Activated naive CD8-positive, alpha-beta T cell treated with anti-CD3 and anti-CD28 coated beads, Interleukin-2, amount 50 U/mL, for 24 hours (primary cell): ENCODE measurements around the gene CABLES2.

Experiments used
- ATAC-seq: fragments of 150-1000 bp; cut with Tn5 transposase; one replicate; pipeline ENCODE4 v1.10.0; 2021
- DNase-seq: peaks from one replicate; pipeline ENCODE4 v3.0.0; 2021
- H3K27ac Mint-ChIP-seq: one replicate; pipeline ENCODE4 v1.8.0; 2021; ENCODE audit warnings: mild to moderate bottlenecking, mixed read lengths
- H3K27me3 Mint-ChIP-seq: one replicate; pipeline ENCODE4 v1.8.0; 2021; ENCODE audit warnings: mixed read lengths
- H3K36me3 Mint-ChIP-seq: one replicate; pipeline ENCODE4 v1.8.0; 2021; ENCODE audit warnings: low read depth, mixed read lengths
- H3K4me1 Mint-ChIP-seq: one replicate; pipeline ENCODE4 v1.8.0; 2021; ENCODE audit warnings: mixed read lengths
- H3K4me3 Mint-ChIP-seq: one replicate; pipeline ENCODE4 v1.8.0; 2021; ENCODE audit warnings: mild to moderate bottlenecking, moderate library complexity, mixed read lengths
- H3K9me3 Mint-ChIP-seq: one replicate; pipeline ENCODE4 v1.8.0; 2021; ENCODE audit warnings: mixed read lengths

The CABLES2 gene

DNA sequence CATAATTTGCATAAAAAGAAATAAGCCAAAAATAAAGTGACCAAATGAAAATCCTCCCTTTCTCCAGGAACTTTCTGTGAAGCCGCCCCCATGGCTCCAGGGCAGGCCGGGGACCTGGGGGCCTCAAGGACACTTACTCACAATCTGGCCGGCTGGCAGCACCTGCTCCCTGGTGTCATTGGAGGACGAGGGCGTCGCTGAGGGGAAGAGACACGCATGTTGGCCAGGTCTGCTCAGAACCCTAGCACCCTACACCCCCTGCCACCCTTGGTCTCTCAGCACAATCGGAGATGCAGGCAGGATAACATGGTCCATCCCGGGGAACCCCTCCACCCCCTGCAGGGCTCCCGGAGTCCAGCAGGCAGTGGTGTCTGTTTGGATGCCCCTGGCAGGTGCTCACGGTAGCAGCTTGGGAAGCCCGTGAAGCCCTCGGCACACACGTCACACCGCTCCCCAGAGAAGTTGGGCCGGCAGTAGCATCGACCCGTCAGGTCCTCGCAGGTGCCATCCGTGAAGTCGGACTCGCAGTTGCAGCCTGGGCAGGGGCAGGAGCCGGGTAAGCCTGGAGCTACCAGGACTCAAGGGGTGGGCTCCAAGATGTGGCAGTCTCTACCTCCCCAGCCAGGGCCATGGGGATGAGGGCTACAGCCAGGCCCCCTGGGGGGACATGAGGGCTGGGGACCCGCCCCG, 61.3 kb downstream of the CABLES2 start:
- Mint-ChIP-seq H3K4me3 (no peak overlapping the region), H3K27me3 (no peaks in the 10 kb centered on the region), H3K4me1 (peaks cover 1% of the 10 kb centered on the region), H3K9me3 (peaks cover 8% of the 10 kb centered on the region), H3K27ac (no peak overlapping the region), H3K36me3 (peaks cover 5% of the 10 kb centered on the region)
- ATAC-seq (no peak), DNase-seq (no peak)

DNA sequence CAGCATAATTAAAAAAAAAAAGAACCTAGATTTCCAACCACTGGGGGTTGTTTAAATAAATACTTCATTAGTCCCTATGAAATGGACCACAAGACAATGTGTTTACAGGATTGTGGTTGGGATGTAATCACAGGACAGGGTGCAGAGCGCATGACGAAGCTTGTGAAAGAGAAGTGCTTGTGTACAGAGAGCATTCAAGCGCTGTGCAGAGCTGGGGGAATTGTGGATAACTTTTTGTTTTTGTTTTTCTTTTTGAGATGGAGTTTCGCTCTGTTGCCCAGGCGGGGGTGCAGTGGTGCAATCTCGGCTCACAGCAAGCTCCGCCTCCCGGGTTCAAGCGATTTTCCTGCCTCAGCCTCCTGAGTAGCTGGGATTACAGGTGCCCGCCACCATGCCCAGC, 62.3 kb downstream of the CABLES2 start:
- Mint-ChIP-seq H3K27ac (no peak overlapping the region), H3K4me3 (no peak overlapping the region), H3K4me1 (peaks cover 4% of the 10 kb centered on the region), H3K36me3 (peaks cover 5% of the 10 kb centered on the region), H3K9me3 (peaks cover 8% of the 10 kb centered on the region), H3K27me3 (peaks cover 3% of the 10 kb centered on the region)
- ATAC-seq: no peak
- no peak for DNase-seq

DNA sequence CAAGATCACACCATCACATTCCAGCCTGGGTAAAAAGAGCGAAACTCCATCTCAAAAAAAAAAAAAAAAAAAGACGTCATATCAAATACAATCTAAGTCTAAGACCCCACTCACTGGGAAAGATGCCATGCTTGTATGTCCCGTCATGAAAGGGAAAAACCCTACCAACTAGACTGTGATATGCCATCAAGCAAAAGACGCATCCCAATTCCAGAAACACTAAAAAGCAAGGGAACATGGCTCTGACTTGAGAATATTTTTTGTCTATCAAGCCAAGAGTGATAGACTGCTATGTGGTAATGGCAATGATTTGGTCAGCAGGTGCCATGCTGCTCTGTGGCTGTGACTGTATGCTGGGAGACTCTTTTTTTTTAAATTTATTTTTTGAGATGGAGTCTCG, 63.0 kb downstream of the CABLES2 start:
- no peak overlapping the region for H3K27ac Mint-ChIP-seq
- H3K27me3 Mint-ChIP-seq: peaks cover 3% of the 10 kb centered on the region
- peaks cover 4% of the 10 kb centered on the region for H3K9me3 Mint-ChIP-seq
- ATAC-seq (no peak), DNase-seq (no peak)
- peaks cover 6% of the 10 kb centered on the region for H3K4me1 Mint-ChIP-seq
- no peak overlapping the region for H3K4me3 Mint-ChIP-seq
- H3K36me3 Mint-ChIP-seq: peaks cover 2% of the 10 kb centered on the region

DNA sequence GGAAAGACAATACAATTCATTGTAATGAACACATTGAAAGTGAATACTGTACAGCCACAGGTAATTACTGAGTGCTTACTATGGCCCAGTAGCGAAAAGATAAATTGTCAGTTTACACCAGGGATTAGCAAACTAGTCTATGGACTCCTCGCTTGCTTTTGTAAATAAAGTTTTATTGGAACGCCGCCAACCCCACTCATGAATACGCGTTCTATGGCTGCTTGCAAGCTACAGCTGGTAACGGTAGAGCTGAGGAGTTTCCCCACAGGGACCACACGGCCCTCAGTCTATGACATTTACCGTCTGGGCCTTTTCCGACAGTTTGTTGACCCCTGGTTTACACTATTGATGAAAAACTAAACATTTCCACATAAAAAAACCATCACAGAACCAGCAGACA, 64.2 kb downstream of the CABLES2 start:
- peaks cover 3% of the 10 kb centered on the region for H3K27me3 Mint-ChIP-seq
- DNase-seq (no peak), ATAC-seq (no peak)
- no peaks in the 10 kb centered on the region for H3K9me3 Mint-ChIP-seq
- no peaks in the 10 kb centered on the region for H3K36me3 Mint-ChIP-seq
- H3K27ac Mint-ChIP-seq: no peak overlapping the region
- H3K4me3 Mint-ChIP-seq: no peak overlapping the region
- H3K4me1 Mint-ChIP-seq: peaks cover 6% of the 10 kb centered on the region

DNA sequence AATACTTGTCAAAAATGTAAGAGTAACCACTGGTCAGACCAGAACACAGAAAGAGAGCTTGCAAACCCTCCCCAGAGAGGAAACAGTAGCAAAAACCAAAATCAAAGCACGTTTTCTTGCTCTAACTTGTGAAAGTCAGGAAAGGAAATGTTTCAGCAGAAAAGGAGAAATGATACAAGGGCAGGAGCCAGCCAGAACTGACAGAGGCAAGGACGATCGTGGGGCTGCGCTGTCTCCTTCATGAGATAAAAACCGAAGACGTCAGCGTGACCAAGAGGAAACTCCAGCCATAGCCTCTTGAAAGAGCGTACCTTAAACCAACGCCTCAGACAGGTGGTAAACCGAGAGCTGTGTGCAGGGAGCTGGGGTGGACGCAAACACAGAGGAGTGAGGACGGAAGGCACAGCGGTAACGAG, 67.4 kb downstream of the CABLES2 start:
- H3K9me3 Mint-ChIP-seq: no peaks in the 10 kb centered on the region
- no peaks in the 10 kb centered on the region for H3K36me3 Mint-ChIP-seq
- H3K4me1 Mint-ChIP-seq: peaks cover 8% of the 10 kb centered on the region
- H3K27me3 Mint-ChIP-seq: peaks cover 7% of the 10 kb centered on the region
- no peak overlapping the region for H3K27ac Mint-ChIP-seq
- DNase-seq (no peak), ATAC-seq (no peak)
- H3K4me3 Mint-ChIP-seq: peak overlapping the region; percentile 23
